Measurements from ENCODE around the gene OBSCN.

Gene OBSCN

DNA sequence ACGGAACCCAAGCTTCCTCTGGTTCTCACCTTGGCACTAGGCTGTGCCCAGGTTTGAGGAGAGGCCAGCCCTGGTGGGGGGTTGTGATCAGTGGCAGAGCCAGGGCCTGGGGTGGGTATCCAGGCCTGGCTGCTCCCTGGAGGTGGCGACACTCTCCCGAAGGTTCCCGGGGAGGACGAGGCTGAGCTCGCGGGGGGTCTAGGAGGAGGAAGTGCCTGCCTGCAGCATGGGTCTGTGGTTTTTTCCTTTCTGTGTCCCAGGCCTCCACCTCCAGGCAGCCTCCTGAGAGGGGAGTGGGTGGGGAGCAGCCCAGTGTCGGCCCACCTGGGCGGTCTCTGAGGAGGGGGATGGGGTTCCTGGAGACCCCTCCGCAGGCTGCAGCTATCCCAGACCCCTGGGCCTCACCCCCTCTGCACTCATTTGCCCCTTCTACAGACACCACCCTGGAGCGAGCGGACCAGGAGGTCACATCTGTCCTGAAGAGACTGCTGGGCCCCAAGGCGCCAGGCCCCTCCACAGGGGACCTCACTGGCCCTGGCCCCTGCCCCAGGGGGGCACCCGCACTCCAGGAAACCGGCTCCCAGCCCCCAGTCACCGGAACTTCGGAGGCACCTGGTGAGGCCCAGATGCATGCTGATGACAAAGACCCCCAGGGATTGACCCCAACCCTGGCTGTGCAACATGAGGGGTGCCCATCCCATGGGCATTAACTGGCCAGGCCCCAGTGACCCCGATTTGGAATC lies 154.5 kb downstream of the OBSCN start:
- DNase-seq = no peak

DNA sequence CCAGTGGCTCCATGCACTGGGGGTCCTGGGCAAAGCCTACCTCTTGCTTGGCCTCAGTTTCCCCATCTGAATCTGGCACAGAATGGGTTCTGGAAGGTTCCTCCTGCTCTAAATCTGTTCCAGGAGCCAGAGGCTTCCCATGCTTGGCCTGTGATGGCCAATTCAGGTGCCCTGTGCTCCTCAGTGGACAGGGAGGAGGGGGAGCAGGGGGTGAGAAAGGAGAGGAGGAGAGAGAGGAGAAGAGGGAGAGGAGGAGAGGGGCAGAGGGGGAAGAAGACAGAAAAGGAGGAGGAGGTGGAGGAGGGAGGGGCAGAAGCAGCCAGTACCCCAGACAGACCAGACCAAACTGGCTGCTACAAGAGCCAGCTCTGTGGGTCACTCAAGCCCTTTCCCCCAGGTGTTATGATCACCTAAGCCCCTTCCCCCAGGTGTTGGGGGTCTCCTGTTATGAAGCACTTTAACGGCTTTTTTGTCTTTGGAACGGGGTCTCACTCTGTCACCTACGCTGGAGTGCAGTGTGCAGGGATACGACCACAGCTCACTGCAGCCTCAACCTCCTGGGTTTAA lies 155.1 kb downstream of the OBSCN start:
- DNase-seq = no peak

DNA sequence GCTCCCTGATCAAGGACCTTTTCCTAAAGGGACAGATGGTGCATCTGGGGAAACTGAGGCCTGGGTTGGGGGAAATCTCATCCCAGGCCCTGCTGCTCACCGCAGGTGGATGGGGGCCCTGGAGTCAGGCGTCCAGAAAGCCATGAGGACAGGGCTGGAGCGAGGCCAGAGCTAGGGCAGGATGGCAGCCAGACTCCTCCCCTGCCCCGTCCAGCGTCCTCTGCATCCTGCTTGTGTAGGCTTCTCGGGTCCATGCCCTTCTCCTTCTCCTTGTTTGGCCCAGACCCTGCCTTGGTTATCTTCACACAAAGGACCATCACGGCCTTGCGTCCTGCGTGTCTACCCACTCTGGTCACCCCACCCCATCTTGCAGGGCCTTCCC lies 155.8 kb downstream of the OBSCN start:
- no peak for DNase-seq

DNA sequence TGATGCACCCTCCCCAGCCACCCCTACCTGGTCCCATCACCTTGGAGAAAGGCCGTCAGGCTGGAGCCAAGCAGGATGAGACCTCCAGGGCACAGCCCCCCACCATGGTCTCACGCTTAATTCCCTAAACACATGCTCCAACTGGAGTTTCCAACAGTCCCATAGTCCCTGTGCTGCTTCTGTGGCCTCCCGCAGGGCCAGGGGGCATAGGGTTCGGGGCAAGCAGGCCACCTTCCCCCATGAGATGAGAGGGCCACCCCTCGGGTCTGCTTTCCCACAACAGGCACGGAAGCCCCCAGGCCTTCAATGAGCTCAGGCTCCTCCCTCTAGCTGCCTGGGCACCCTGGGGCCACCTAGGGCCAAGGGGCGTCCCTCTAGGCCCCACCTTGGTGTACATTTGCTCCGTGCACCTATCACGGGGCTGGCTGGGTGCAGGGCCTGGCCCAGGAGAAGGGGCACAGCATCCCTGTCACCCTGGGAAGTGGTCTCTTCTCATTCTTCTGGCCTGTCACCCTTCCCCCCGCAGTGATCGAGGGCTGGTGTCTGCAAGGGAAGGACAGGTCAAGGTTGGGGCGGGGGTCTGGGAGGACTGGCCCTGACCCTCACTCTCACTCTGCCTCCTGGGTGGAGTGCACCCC lies 156.3 kb downstream of the OBSCN start:
- DNase-seq = no peak

DNA sequence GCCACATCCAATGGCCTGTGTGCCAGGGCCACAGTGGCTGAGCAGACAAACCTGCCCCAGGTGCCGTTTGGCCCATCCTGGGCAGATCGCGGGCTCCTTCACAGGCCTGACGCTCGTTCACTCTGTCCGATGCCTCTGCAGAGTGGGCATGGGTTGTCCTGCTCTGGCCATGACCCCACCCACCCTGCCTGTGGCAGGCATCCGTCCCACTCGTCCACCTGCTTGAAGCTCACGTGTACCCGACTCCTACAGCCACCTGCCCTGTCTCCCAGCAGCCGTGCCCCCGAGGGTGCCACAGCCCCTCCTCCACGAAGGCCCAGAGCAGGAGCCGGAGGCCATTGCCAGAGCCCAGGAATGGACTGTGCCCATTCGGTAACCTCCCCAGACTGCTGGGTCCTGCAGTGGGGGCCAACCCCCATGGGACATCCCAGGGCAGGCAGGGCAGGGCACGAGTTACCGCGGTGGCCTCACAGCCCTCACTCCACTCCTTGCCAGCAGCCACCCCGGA lies 156.9 kb downstream of the OBSCN start:
- no peak for DNase-seq

DNA sequence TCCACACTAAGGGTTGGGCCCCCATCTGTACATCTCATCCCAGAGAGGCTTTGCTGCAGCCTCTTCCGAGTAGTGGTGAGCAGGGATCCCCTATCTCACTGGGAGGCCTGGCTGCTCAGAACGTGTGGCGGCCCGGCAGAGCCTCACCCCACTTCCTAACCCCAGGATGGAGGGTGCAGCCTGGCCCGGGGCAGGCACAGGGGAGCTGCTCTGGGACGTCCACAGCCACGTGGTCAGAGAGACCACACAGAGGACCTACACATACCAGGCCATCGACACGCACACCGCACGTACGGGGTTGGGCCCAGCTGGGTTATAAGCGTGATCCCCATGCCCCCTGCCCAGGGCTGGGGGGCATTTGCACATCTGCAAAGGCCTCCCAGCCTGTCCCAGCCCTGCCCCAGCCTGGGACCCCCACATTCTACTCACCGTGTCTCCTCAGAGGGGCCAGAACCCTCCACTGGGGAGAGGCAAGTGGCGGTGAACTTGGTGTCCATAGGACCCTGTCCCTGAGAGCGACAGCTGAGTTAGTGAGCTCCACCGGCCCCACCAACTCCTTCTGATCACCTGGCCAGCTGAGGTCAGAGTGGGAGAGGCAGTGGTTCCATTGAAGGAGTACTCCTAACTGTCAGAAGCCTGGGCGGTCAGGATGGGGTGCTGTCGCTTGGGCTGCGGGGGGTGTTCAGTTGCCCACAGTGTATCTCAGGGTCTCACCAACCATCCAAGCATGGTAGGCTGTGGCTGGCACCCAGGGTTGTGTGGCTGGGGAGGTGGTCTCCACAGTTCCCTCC lies 157.6 kb downstream of the OBSCN start:
- no peak for DNase-seq

DNA sequence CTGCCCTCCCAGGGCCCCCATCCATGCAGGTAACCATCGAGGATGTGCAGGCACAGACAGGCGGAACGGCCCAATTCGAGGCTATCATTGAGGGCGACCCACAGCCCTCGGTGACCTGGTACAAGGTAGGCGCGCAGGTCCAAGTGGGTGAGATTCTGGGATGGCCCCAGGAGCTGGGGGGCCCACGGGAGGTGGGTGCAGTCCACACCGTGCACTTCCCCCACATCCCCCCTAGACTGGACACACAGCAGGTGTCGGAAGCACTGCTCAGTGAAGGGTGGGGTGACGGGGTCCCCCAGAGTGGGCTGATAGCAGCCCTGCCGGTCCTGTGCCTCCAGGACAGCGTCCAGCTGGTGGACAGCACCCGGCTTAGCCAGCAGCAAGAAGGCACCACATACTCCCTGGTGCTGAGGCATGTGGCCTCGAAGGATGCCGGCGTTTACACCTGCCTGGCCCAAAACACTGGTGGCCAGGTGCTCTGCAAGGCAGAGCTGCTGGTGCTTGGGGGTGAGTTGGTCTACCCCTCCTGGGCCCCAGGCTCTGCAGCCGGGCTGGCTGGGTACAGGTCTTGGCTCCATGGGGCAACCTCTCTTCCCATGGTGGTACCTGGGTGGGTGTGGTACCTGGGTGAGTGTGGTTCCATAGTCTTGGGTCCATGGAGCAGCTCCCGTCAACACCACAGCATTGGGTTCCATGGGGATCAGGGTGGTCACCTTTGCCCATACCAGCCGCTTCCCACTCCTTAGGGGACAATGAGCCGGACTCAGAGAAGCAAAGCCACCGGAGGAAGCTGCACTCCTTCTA lies 158.4 kb downstream of the OBSCN start:
- DNase-seq = no peak

DNA sequence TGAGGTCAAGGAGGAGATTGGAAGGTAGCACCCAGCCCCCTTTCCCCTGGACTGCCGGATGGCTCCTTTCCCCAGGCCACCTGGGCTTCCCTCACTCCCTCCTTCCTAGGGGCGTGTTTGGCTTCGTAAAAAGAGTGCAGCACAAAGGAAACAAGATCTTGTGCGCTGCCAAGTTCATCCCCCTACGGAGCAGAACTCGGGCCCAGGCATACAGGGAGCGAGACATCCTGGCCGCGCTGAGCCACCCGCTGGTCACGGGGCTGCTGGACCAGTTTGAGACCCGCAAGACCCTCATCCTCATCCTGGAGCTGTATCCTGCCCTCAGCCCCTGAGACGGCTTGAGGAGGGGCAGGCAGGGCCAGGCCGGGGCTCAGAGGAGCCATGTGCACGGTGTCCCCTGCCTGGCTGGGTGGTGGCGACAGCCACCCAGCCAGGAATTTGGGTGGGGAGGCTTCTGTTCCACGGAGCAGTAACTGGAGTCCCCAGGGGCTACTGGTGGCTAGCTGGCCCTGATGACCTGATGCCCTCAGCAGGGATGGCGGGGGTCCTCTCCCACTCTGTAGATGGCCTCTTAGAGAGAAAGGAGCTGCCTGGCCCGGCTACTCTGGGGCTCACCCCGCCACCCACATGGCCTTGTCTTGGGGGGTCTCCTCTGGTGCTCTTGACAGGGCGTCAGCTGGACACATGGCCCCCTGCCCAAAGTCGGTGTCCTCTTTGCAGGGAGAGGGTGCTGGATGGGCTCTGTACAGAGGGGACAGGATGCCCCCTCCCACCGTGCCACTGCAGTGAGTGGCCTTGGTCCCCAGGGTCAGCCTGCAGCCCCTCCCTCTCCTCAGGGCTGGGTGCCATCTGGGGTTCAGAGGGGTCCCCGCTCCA lies 159.3 kb downstream of the OBSCN start:
- no peak for DNase-seq

DNA sequence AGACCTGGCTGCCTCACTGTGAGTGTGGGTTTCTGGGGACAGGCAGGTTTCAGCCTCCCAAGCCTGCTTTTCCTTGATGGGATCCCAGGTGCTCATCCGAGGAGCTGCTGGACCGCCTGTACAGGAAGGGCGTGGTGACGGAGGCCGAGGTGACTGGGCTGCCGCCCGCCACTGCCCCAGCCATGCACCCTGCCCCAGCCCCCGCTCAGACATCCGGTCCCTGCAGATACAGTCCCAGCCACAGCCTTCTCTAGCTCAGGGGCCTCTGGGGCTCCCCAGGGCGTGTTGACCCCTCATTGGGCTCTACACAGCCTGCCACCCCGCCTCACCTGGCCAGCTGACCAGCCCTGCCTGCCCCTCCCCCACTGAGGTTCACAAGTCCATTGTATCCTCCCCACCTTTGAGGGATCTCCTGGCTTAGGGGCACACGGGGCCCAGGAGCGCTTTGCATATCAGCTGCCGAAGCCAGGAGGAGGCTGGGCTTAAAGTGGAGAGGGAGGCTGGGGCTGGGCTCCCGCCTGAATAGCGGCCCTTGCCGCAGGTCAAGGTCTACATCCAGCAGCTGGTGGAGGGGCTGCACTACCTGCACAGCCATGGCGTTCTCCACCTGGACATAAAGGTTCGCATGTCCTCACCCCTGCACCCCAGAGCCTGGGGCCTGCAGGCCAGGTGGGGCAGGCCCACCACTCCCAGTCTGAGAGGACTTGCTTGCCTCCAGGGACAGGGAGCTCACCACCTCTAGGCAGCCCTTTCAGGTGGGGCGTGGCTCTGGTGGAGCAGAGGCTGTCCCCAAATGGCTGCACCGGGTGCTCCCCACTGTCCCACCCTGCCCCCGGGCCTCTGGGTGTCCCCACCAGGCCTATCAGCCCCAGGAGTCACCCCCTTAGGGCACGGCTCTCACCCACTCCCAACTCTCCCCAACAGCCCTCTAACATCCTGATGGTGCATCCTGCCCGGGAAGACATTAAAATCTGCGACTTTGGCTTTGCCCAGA lies 160.3 kb downstream of the OBSCN start:
- DNase-seq = no peak

DNA sequence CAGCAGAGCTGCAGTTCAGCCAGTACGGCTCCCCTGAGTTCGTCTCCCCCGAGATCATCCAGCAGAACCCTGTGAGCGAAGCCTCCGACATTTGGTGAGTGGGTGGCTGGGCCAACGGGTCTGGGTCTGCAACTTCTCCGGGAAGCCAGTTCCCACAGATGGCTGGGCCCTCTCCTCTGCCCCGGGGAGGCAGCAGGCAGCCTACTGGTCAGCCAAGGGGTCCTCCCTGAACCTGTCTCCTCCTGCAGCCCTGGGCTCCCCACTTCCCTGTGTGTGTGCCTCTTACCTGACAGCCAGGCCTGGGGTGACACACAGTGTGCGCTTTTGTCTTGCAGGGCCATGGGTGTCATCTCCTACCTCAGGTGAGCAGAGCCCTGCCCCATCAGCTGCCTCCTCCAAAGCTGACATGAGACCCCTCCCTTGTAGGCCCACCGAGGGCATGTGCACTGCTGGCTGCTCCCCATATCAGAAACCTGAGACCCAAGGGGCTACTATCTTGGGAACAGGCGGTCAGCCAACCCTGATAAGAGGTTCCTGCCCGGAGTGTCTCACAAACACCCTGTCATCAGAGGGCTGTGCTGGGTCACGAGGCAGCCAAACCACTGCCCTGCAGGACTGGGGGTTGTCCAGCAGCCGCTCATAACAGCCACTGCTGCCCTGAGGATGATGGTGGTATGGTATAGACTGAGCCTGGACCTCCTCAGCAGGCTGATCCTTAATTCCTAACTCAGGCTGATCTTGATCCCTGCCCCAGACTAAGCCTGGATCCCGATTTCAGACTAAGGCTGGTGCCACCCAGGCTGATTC lies 161.2 kb downstream of the OBSCN start:
- no peak for DNase-seq

DNA sequence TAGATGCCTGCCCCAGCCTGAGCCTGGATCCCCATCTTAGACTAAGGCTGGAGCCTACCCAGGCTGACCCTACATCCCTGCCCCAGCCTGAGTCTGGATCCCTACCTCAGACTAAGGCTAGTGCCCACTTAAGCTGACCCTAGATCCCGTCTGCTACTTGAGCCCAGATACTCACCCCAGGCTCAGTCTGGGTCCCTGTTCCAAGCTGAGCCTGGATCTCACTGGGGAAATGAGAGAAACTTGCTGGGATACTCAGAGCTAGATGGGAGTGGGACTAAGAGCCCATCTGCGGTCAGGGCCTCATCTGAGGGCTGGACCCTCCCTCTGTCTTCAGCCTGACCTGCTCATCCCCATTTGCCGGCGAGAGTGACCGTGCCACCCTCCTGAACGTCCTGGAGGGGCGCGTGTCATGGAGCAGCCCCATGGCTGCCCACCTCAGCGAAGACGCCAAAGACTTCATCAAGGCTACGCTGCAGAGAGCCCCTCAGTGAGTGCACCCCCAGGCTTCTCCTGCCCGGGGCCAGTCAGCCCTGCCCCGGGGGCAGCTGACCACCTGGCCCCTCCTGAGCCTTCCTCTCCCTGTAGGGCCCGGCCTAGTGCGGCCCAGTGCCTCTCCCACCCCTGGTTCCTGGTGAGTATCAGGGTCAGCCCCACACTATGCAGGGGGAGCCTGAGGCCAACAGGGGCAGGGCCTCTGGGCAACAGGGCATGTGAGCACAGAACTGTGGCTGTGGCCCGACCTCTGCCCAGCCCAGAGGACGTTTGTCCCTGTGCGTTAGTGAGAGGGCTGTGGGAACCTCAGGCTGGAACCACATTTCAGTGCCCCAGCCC lies 162.0 kb downstream of the OBSCN start:
- no peak for DNase-seq

DNA sequence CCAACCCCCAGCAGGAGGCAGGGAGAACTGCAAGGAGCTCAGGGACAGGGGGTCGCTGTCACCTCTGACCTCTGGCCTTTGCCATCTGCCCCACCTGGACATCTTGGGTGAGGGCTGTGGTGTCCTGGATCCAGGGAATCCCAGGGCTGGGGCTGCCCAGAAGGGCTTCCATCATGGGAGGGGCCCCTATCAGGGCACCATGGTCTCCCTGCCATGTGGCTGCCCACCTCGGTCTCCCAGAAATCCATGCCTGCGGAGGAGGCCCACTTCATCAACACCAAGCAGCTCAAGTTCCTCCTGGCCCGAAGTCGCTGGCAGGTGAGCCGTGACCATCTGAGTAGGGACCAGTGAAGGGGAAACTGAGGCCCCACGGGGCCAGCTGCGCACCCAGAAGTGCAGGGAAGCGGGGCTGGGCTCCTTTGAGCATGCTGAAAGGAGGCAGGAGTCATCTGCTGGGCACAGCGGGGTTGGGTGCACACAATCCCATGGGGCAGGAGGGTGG lies 162.6 kb downstream of the OBSCN start:
- DNase-seq = no peak

DNA sequence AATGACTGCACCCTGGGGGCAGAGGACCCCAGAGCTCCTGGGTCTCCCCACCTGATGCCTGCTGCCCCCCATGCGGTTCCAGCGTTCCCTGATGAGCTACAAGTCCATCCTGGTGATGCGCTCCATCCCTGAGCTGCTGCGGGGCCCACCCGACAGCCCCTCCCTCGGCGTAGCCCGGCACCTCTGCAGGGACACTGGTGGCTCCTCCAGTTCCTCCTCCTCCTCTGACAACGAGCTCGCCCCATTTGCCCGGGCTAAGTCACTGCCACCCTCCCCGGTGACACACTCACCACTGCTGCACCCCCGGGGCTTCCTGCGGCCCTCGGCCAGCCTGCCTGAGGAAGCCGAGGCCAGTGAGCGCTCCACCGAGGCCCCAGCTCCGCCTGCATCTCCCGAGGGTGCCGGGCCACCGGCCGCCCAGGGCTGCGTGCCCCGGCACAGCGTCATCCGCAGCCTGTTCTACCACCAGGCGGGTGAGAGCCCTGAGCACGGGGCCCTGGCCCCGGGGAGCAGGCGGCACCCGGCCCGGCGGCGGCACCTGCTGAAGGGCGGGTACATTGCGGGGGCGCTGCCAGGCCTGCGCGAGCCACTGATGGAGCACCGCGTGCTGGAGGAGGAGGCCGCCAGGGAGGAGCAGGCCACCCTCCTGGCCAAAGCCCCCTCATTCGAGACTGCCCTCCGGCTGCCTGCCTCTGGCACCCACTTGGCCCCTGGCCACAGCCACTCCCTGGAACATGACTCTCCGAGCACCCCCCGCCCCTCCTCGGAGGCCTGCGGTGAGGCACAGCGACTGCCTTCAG lies 163.3 kb downstream of the OBSCN start:
- DNase-seq = no peak

DNA sequence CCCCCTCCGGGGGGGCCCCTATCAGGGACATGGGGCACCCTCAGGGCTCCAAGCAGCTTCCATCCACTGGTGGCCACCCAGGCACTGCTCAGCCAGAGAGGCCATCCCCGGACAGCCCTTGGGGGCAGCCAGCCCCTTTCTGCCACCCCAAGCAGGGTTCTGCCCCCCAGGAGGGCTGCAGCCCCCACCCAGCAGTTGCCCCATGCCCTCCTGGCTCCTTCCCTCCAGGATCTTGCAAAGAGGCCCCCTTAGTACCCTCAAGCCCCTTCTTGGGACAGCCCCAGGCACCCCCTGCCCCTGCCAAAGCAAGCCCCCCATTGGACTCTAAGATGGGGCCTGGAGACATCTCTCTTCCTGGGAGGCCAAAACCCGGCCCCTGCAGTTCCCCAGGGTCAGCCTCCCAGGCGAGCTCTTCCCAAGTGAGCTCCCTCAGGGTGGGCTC lies 163.9 kb downstream of the OBSCN start:
- DNase-seq = no peak

DNA sequence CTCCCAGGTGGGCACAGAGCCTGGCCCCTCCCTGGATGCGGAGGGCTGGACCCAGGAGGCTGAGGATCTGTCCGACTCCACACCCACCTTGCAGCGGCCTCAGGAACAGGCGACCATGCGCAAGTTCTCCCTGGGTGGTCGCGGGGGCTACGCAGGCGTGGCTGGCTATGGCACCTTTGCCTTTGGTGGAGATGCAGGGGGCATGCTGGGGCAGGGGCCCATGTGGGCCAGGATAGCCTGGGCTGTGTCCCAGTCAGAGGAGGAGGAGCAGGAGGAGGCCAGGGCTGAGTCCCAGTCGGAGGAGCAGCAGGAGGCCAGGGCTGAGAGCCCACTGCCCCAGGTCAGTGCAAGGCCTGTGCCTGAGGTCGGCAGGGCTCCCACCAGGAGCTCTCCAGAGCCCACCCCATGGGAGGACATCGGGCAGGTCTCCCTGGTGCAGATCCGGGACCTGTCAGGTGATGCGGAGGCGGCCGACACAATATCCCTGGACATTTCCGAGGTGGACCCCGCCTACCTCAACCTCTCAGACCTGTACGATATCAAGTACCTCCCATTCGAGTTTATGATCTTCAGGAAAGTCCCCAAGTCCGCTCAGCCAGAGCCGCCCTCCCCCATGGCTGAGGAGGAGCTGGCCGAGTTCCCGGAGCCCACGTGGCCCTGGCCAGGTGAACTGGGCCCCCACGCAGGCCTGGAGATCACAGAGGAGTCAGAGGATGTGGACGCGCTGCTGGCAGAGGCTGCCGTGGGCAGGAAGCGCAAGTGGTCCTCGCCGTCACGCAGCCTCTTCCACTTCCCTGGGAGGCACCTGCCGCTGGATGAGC lies 164.5 kb downstream of the OBSCN start:
- no peak for DNase-seq

DNA sequence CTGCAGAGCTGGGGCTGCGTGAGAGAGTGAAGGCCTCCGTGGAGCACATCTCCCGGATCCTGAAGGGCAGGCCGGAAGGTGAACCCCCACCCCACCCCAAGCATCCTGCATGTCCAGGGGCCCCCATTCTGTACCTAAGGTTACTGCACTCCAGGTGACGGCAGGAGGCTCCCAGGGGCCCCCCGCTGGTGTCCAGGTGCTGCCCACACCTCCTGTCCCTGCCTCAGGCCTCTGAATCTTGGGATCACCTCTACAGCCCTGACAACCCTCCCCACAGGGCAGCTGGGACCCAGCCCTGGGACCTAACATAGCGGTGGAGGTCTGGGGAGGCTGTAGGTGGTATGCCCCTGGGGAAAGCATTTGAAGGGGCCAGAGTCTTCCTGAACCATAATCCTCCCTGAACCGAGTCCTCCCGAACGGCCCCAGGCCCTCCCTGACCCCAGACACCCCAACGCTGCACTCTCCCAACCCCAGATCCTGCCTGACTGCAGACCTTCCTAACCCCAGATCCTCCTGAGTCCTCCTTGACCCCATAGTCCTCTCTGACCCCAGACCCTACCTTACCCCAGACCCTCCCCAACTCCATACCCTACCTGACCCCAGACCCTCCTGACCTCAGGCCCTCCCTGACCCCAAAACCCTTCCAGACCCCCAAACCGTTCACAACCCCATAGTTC lies 165.3 kb downstream of the OBSCN start:
- no peak for DNase-seq
